LNCAP (cell line): ENCODE data around the gene NLRP1.

Source experiments
- TF ChIP-seq, protein P1 (sequence below): fragments of 450-650 bp; IDR thresholded peaks from 2 replicates; pipeline ENCODE4 v1.5.1; 2017; ENCODE audit warnings: mild to moderate bottlenecking

Gene NLRP1

DNA sequence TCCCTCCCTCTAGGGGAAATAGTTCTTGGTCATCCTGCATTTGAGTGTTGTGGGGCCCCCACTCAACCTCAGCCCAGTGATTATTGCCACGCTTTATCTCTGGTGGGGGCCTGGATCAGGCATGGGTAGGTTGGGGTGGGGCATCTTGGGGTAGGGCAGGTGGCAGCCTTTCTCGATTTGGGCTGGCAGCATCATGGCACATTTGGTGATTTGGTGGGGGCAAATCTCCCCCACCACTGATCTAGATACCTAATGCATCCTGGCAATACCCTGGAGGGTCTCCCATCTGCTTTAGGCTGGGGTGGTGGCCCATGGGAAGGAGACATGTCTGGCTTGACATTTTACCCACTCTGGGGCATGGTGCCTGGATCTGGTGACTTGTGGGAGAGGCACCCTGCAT, 40.2 kb downstream of the NLRP1 start:
- TF ChIP-seq, protein P1, sequence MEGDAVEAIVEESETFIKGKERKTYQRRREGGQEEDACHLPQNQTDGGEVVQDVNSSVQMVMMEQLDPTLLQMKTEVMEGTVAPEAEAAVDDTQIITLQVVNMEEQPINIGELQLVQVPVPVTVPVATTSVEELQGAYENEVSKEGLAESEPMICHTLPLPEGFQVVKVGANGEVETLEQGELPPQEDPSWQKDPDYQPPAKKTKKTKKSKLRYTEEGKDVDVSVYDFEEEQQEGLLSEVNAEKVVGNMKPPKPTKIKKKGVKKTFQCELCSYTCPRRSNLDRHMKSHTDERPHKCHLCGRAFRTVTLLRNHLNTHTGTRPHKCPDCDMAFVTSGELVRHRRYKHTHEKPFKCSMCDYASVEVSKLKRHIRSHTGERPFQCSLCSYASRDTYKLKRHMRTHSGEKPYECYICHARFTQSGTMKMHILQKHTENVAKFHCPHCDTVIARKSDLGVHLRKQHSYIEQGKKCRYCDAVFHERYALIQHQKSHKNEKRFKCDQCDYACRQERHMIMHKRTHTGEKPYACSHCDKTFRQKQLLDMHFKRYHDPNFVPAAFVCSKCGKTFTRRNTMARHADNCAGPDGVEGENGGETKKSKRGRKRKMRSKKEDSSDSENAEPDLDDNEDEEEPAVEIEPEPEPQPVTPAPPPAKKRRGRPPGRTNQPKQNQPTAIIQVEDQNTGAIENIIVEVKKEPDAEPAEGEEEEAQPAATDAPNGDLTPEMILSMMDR = no peak

DNA sequence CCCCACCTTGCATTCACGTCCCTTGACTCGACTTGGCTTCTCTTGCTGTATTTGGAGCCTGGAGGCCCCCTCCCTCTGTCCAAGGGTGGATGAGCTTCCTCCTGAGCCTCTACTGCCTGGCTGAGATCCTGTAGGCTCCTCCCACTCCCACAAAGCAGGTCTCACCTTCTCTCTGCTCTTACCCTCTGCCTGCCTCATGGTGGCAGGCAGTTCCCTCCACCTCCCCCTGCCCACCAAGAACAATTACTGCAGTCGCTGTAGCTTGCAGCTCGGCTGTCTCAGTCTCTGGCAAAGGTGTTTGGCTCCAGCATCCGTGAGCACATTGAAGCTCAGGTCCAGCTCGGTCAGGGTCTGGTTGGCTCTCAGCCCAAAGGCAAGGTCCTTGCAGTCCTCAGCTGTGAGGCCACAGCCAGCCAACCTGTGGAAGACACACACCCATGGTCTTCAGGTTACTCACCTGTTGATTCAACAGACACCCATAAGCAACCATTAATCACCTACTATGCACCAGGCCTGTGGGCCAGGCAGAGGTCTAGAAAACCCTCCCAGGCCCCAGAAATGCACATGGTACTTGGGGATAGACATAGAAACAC, 42.6 kb downstream of the NLRP1 start:
- TF ChIP-seq, protein P1 = no peak

DNA sequence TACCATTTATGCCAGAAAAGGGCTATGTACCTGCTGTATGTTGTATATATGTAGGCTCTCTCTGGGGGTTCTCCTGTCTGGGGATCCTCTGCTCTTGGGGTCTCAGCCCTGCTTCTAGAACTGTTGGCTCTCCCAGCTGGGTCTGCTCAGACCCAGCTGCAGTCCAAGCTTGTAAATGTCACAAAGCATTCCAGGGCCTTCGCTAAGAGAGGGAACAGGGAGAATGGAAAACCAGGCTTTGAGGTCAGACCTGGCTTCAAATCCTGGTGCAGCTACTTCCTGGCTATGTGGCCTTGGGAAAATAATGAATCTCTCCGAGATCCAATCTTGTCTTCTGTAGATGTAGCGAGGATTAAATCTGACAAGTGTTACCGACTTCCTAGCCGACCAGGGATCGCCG, 44.0 kb downstream of the NLRP1 start:
- TF ChIP-seq, protein P1 = no peak

DNA sequence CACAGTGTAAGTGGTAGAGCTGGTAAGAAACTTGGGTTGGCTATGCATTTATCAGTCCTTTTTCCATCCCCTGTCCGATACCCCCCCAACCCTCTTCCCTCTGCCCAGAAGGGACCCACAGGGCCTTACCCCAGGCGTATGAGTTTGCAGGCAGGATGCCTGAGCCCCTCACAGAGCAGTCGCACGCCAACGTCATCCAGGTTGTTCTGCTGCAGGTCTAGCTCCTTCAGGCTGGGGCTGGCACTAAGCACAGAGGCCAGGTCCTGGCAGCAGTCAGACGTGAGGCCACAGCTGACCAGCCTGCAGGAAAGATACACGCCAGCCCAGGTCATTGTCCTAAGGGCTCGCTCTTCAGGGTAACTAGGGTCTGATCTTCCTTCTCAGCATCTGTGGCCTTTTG, 45.0 kb downstream of the NLRP1 start:
- TF ChIP-seq, protein P1 = no peak

DNA sequence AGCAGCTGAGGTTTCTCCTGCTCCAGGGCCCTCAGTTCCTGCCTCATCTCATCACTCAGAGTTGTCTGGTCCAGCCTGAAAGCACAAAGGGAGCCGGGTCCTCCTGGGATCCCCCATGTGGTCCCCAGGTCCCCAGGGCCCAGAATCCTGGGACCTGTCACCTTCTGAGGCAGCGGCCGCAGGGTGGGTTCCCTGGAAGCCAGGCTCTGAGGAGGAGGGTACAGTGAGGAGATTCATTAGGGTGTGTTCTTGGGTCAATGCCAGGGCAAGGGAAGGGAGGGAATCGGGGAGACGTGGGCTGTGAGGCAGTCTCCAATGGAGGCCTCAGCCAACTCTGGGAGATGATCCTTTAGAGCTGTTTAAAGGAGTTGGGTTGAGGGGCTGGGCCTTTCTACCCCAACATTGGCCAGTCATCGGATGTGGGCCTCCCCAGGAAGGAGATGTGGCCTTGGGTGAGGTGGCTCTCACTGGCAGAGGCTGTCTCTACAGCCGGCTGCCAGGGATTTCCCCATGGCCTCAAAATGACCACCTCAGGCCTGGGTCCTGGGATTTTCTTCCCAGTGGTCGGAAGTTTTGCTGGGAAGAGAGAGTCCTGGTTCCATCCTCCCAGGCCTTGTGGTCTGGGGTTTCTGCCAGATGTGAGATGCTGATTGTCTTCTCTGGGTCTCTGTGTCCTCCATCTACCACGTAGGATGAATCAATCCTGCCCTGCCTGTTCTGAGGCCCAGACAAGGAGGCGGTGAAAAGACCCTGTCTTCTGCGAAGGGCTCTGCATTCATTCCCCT, 47.3 kb downstream of the NLRP1 start:
- TF ChIP-seq, protein P1 = no peak

DNA sequence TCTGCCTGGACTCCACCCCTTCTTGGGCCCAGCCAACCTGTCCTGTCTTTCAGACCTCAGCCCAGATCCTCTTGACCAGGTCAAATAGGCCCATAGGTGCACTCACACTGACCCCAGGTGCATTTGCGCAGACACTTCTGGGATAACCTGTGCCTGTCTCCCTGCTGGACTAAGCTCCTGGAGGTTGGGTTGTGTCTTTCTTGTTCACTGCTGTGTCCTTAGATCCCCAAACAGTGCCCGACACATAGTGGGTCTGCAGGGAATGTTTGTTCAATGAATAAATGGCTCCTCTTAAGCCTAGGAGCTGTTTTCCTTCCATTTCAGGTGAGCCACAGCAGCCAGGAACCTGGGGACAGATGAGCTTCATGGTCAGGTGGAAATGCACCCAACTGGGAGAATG, 48.9 kb downstream of the NLRP1 start:
- TF ChIP-seq, protein P1 = no peak

DNA sequence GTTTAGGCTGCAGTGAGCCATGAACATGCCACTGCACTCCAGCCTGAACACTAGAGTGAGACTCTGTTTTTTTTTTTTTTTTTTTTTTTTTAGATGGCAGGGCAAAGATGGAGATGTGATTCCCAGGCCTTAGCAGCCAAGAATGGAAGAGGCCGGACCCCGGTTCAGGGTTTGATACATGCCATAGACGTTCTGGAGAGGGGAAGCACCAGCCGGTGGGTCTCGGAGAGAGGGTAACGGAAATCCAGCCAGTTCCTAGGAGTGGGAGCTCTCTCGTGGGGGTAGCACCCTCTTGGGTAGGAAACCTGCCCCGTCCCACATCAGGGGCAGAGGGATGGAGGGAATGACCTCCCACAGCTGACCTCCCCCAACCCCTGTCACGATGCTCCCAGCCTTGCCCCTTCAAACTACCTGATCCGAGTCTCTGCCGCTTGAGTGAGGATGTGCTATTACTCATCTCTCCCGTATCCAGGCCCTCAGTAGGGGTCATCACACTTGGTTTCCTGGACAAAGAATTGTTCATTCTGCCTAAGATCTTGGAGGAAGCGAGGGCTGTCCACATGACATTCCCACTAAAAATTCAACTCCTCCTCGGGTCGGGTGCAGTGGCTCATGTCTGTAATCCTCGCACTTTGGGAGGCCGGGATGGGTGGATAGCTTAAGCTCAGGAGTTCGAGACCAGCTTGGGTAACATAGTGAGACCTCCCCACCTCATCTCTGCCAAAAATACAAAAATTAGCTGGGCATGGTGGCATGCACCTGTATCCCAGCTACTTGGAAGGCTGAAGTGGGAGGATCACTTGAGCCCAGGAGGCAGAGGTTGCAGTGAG, 50.6 kb downstream of the NLRP1 start:
- TF ChIP-seq, protein P1 = no peak
